GM12878 (cell line): ENCODE results near the gene RNF121. TPM values are rescaled to one million over a fixed set of nuclear protein-coding genes. Genes with fewer than 3 reads are reported as not detected.

ENCODE experiments used
- ASH2L ChIP-seq: fragments of 300-600, 200-600 bp; sonication (generic); IDR thresholded peaks from 2 replicates; pipeline ENCODE4 v1.6.1; 2017; ENCODE audit warnings: low read depth, mild to moderate bottlenecking, borderline replicate concordance
- ATF7 ChIP-seq: fragments of 450-650 bp; IDR thresholded peaks from 2 replicates; pipeline ENCODE4 v1.6.1; 2016; ENCODE audit warnings: low read depth, mild to moderate bottlenecking
- BACH1 ChIP-seq: fragments of 450-650 bp; IDR thresholded peaks from 2 replicates; pipeline ENCODE4 v1.6.1; 2017; ENCODE audit warnings: mild to moderate bottlenecking, borderline replicate concordance
- EGR1 ChIP-seq, 2 experiments: IDR thresholded peaks; 1 replicate in 1 of 2; 2 replicates in 1 of 2; pipeline ENCODE4 v1.6.1; 2011 to 2012; ENCODE audit warnings: low read depth in 2 of 2, low read length in 2 of 2, borderline replicate concordance in 1 of 2, mild to moderate bottlenecking in 1 of 2, moderate library complexity in 1 of 2
- HDGF ChIP-seq: fragments of 450-650 bp; IDR thresholded peaks from 2 replicates; pipeline ENCODE4 v1.6.1; 2016; ENCODE audit warnings: antibody characterized with exemption
- IKZF2 ChIP-seq, 2 experiments: fragments of 450-650 bp; IDR thresholded peaks; 2 replicates each; pipeline ENCODE4 v1.6.1; 2017; ENCODE audit warnings: mild to moderate bottlenecking in 2 of 2, moderate library complexity in 2 of 2
- JUNB ChIP-seq: IDR thresholded peaks from 2 replicates; pipeline ENCODE4 v1.6.1; 2016; ENCODE audit warnings: antibody characterized with exemption, mild to moderate bottlenecking
- MEF2A ChIP-seq: IDR thresholded peaks from 2 replicates; pipeline ENCODE4 v1.6.1; 2011; ENCODE audit warnings: low read depth, mild to moderate bottlenecking, low read length, moderate library complexity; ENCODE audit not compliant: insufficient read depth
- MEF2B ChIP-seq: fragments of 450-650 bp; IDR thresholded peaks from 2 replicates; pipeline ENCODE4 v1.6.1; 2018; ENCODE audit warnings: mild to moderate bottlenecking, moderate library complexity; ENCODE audit not compliant: partially characterized antibody, poor library complexity, severe bottlenecking
- MTA2 ChIP-seq: fragments of 450-650 bp; IDR thresholded peaks from 2 replicates; pipeline ENCODE4 v1.6.1; 2016; ENCODE audit warnings: low read depth, mild to moderate bottlenecking, moderate library complexity
- NFYB ChIP-seq: IDR thresholded peaks from 2 replicates; pipeline ENCODE4 v1.6.1; 2011; ENCODE audit warnings: low read depth, mild to moderate bottlenecking, low read length, improper control_type of control experiment, moderate library complexity; ENCODE audit not compliant: insufficient read depth
- RAD21 ChIP-seq: IDR thresholded peaks from 2 replicates; pipeline ENCODE4 v1.6.1; 2011; ENCODE audit warnings: mild to moderate bottlenecking, low read depth, low read length, moderate library complexity; ENCODE audit not compliant: insufficient read depth
- RB1 ChIP-seq: fragments of 450-650 bp; formaldehyde crosslinking; IDR thresholded peaks from 2 replicates; pipeline ENCODE4 v1.6.1; 2017; ENCODE audit warnings: mild to moderate bottlenecking, borderline replicate concordance
- SPI1 ChIP-seq: IDR thresholded peaks from 2 replicates; pipeline ENCODE4 v1.6.1; 2011; ENCODE audit warnings: low read depth, mild to moderate bottlenecking, low read length, moderate library complexity, borderline replicate concordance; ENCODE audit not compliant: insufficient read depth
- polyA plus RNA-seq, 11 experiments: library from polyadenylated mRNA; depleted of rRNA in 4 of 11; unstranded in 6 of 11; stranded (reverse) in 5 of 11; fragments of >200 nt; fragmentation: Nextera tagmentation in 4 of 11; fragmentation: Illumina TruSeq in 1 of 11; extraction: Ambion mirVana in 4 of 11; extraction: Trizol in 1 of 11; gene quantifications; 1 replicate in 1 of 11; 2 replicates in 10 of 11; pipeline versions ENCODE4 v1.2.1 to v1.2.3, GENCODE V29; 2011 to 2016; ENCODE audit warnings: inconsistent platforms in 2 of 11, missing spikeins in 2 of 11, low read depth in 1 of 11
- total RNA-seq, 4 experiments: library from RNA; depleted of rRNA in 3 of 4; stranded (reverse); fragments of >200 nt in 3 of 4; fragmentation: Illumina TruSeq in 1 of 4; extraction: Trizol in 1 of 4; gene quantifications; 2 replicates each; pipeline versions ENCODE4 v1.2.1 to v1.2.3, GENCODE V29; 2013 to 2021
- TF ChIP-seq, protein P1 (sequence below): fragments of 450-650 bp; formaldehyde crosslinking; IDR thresholded peaks from 2 replicates; pipeline ENCODE4 v1.4.0; 2022; ENCODE audit warnings: mild to moderate bottlenecking, moderate library complexity
- TF ChIP-seq, protein P2 (sequence below), 3 experiments: IDR thresholded peaks in 2 of 3; conservative IDR thresholded peaks in 1 of 3; 2 replicates each; pipeline ENCODE4 v1.5.1; 2011; ENCODE audit warnings: low read depth in 3 of 3, low read length in 3 of 3, mild to moderate bottlenecking in 3 of 3, control low read depth in 2 of 3, moderate library complexity in 2 of 3, inconsistent platforms in 1 of 3, mixed read lengths in 1 of 3; ENCODE audit not compliant: control insufficient read depth in 2 of 3, insufficient read depth in 1 of 3; ENCODE audit errors: extremely low read depth in 1 of 3
- TF ChIP-seq, protein P3 (sequence below): fragments of 450-650 bp; IDR thresholded peaks from 2 replicates; pipeline ENCODE4 v1.6.1; 2017; ENCODE audit warnings: borderline replicate concordance
- TF ChIP-seq, protein P4 (sequence below): IDR thresholded peaks from 2 replicates; pipeline ENCODE4 v1.6.1; 2012; ENCODE audit warnings: low read depth, low read length, improper control_type of control experiment
- TF ChIP-seq, protein P5 (sequence below): fragments of 450-650 bp; IDR thresholded peaks from 2 replicates; pipeline ENCODE4 v1.6.1; 2016; ENCODE audit warnings: mild to moderate bottlenecking
- TF ChIP-seq, protein P6 (sequence below): IDR thresholded peaks from 2 replicates; pipeline ENCODE4 v1.6.1; 2011; ENCODE audit warnings: borderline replicate concordance, low read depth, mild to moderate bottlenecking, moderate library complexity, low read length; ENCODE audit not compliant: insufficient read depth, poor library complexity, severe bottlenecking

RNF121 gene
- total and polyA plus RNA-seq, 10 of the 15 experiments (the other 5 are each of a cell fraction or from before 2014, with no cell fraction given), result 8.6 to 73.7 (median 32.7) TPM

DNA sequence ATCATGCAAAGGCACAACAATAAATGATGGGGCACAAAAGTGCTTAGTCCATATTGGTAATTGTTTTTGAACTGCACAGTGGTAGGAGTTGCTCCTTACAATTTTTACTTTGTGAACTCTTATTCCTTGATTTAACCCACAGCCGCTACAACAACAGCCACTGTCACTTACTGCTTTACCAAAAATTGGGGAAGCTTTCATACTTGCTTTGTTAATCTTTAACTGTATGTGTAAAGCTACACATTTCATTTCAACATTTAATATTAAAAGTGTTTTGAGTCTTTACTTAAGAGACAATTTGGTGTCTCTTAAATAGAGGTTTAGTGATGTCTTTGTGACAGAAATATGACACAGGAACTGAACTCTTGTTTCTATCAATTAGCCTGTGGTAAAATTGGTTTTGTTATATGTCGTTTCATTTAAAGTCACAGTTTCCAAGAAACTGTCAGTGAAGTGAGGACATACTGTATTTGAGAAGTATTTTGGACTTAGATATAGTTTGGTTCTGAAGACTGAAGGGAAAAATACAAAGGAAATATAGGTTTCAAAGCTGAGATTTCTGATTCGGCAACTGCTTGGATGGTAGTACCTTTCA, 63.4 kb downstream of the RNF121 start (continued):
- TF ChIP-seq, protein P1, sequence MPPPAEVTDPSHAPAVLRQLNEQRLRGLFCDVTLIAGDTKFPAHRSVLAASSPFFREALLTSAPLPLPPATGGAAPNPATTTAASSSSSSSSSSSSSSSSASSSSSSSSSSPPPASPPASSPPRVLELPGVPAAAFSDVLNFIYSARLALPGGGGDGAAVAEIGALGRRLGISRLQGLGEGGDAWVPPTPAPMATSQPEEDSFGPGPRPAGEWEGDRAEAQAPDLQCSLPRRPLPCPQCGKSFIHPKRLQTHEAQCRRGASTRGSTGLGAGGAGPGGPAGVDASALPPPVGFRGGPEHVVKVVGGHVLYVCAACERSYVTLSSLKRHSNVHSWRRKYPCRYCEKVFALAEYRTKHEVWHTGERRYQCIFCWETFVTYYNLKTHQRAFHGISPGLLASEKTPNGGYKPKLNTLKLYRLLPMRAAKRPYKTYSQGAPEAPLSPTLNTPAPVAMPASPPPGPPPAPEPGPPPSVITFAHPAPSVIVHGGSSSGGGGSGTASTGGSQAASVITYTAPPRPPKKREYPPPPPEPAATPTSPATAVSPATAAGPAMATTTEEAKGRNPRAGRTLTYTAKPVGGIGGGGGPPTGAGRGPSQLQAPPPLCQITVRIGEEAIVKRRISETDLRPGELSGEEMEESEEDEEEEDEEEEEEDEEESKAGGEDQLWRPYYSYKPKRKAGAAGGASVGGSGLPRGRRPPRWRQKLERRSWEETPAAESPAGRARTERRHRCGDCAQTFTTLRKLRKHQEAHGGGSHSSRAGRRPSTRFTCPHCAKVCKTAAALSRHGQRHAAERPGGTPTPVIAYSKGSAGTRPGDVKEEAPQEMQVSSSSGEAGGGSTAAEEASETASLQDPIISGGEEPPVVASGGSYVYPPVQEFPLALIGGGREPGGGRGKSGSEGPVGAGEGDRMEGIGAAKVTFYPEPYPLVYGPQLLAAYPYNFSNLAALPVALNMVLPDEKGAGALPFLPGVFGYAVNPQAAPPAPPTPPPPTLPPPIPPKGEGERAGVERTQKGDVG (CRISPR knock-in tag), result no peak
- TF ChIP-seq IKZF2 (IDR thresholded peaks at IDR 0.05) (no peak; a peak in 1 of 4 replicates), JUNB (peak; percentile 32; the same call in 1 of the 2 replicates), ATF7 (no peak; the same call in 1 of the 2 replicates), MTA2 (peak; percentile 86), ASH2L (no peak), RAD21 (no peak), SPI1 (0 out of 2 replicates have a peak, but pooled peaks have one; percentile 9), HDGF (no peak), NFYB (no peak), EGR1 (IDR thresholded peaks at IDR 0.05; ENCODE audit: borderline replicate concordance in 1 of 2, low read depth in 2 of 2, low read length in 2 of 2) (no peak), MEF2A (0 out of 2 replicates have a peak, but pooled peaks have one; percentile 41), BACH1 (no peak), MEF2B (no peak), RB1 (no peak)
- TF ChIP-seq, protein P2, sequence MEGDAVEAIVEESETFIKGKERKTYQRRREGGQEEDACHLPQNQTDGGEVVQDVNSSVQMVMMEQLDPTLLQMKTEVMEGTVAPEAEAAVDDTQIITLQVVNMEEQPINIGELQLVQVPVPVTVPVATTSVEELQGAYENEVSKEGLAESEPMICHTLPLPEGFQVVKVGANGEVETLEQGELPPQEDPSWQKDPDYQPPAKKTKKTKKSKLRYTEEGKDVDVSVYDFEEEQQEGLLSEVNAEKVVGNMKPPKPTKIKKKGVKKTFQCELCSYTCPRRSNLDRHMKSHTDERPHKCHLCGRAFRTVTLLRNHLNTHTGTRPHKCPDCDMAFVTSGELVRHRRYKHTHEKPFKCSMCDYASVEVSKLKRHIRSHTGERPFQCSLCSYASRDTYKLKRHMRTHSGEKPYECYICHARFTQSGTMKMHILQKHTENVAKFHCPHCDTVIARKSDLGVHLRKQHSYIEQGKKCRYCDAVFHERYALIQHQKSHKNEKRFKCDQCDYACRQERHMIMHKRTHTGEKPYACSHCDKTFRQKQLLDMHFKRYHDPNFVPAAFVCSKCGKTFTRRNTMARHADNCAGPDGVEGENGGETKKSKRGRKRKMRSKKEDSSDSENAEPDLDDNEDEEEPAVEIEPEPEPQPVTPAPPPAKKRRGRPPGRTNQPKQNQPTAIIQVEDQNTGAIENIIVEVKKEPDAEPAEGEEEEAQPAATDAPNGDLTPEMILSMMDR (IDR thresholded peaks at IDR 0.05 in 2 of 3, conservative IDR thresholded peaks at IDR 0.05 in 1 of 3; ENCODE audit: control insufficient read depth in 2 of 3, extremely low read depth in 1 of 3, insufficient read depth in 1 of 3, low read depth in 3 of 3, low read length in 3 of 3), result no peak
- TF ChIP-seq, protein P3, sequence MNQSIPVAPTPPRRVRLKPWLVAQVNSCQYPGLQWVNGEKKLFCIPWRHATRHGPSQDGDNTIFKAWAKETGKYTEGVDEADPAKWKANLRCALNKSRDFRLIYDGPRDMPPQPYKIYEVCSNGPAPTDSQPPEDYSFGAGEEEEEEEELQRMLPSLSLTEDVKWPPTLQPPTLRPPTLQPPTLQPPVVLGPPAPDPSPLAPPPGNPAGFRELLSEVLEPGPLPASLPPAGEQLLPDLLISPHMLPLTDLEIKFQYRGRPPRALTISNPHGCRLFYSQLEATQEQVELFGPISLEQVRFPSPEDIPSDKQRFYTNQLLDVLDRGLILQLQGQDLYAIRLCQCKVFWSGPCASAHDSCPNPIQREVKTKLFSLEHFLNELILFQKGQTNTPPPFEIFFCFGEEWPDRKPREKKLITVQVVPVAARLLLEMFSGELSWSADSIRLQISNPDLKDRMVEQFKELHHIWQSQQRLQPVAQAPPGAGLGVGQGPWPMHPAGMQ, result no peak
- TF ChIP-seq, protein P4, sequence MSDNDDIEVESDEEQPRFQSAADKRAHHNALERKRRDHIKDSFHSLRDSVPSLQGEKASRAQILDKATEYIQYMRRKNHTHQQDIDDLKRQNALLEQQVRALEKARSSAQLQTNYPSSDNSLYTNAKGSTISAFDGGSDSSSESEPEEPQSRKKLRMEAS, result no peak
- TF ChIP-seq, protein P5, sequence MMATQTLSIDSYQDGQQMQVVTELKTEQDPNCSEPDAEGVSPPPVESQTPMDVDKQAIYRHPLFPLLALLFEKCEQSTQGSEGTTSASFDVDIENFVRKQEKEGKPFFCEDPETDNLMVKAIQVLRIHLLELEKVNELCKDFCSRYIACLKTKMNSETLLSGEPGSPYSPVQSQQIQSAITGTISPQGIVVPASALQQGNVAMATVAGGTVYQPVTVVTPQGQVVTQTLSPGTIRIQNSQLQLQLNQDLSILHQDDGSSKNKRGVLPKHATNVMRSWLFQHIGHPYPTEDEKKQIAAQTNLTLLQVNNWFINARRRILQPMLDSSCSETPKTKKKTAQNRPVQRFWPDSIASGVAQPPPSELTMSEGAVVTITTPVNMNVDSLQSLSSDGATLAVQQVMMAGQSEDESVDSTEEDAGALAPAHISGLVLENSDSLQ, result peak; percentile 71
- TF ChIP-seq, protein P6, sequence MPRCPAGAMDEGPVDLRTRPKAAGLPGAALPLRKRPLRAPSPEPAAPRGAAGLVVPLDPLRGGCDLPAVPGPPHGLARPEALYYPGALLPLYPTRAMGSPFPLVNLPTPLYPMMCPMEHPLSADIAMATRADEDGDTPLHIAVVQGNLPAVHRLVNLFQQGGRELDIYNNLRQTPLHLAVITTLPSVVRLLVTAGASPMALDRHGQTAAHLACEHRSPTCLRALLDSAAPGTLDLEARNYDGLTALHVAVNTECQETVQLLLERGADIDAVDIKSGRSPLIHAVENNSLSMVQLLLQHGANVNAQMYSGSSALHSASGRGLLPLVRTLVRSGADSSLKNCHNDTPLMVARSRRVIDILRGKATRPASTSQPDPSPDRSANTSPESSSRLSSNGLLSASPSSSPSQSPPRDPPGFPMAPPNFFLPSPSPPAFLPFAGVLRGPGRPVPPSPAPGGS, result no peak
